ENCODE results near the gene ANKFY1. TPM values are rescaled to one million over a fixed set of nuclear protein-coding genes. Genes with fewer than 3 reads are reported as not detected.

Gene ANKFY1
- total and polyA plus RNA-seq, 9 of the 15 experiments (the other 6 are each of a cell fraction or from before 2014, with no cell fraction given) = 4.3 to 25.6 (median 12.2) TPM

DNA sequence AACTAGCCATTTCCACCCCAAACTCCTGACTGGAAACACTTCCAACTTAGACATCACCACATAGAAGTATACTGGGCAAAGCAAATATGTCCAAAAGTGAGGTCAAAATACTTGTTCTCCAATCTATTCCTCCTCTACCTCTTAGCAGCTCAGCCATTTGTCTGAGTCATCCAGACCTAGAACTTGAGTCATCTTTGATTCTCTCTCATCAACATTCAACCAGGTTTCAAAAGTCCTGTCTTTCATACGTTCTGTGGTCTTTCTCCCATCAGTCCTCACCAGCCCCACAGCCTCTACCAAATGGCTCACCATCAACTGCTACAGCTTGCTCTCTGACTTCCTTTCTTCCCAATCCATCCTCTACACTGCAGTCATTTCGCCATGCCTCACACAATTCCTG, 6.8 kb downstream of the ANKFY1 start:
- ATAC-seq (no peak), DNase-seq (ENCODE audit: extremely low read depth in 1 of 4, low spot score in 3 of 4) (peak in 1 of 4 experiments; percentile 12), FAIRE-seq (peak; percentile 29)
- Histone ChIP-seq H3K4me3 (no peak overlapping the region), H3K9me1 (ENCODE audit: control insufficient read depth, insufficient read depth, low read length) (no peaks in the 10 kb centered on the region), H3K36me3 (ENCODE audit: control insufficient read depth, insufficient read depth, low read length) (peaks cover 29% of the 10 kb centered on the region), H3K9ac (ENCODE audit: insufficient read depth in 1 of 2, low read depth in 2 of 2, low read length in 2 of 2) (no peak overlapping the region), H3K4me1 (replicated peaks in 1 of 2; ENCODE audit: control insufficient read depth in 2 of 2, insufficient read depth in 2 of 2, low read length in 2 of 2) (peaks cover 0 to 2% of the 10 kb centered on the region in 2 experiments; a peak in 2 of 5 replicates), H3K4me2 (ENCODE audit: insufficient read depth, low read length) (no peak overlapping the region), H3K27ac (ENCODE audit: extremely low read depth, low read depth, low read length) (no peak overlapping the region), H3K27me3 (ENCODE audit: control insufficient read depth in 2 of 2, insufficient read depth in 2 of 2, low read length in 2 of 2) (no peaks in the 10 kb centered on the region), H4K20me1 (replicated peaks; ENCODE audit: control insufficient read depth, insufficient read depth, low read length) (no peaks in the 10 kb centered on the region; the same call in 1 of the 2 replicates), H3K79me2 (ENCODE audit: control insufficient read depth, insufficient read depth, low read length) (peaks cover 81% of the 10 kb centered on the region), H3K9me3 (replicated peaks; ENCODE audit: control insufficient read depth, insufficient read depth, low read depth, low read length) (peaks cover 10% of the 10 kb centered on the region), H2AFZ (ENCODE audit: low read depth, low read length) (no peak overlapping the region)
- ChIA-PET CTCF (ENCODE audit: low intra/inter-chr PET ratio) (no interaction called here), POLR2A (interaction anchor here (0.6 to 1.6 kb wide), 4 partner anchors 9 to 22 kb away, joined by 3 to 5 read pairs (median 4); no protein-coding TSS in a partner anchor)
- intact Hi-C loops (cut with micrococcal nuclease) = no loop called here
- BruUV-seq (replicated peaks) = no TSS peak
- 50% methylated on average over 2 of the region's 2 CpGs for WGBS (ENCODE audit: insufficient coverage, low coverage, missing lambda C conversion rate)
- in situ Hi-C loops (cut with MboI) = no loop called here
- TF ChIP-seq ARID1B (IDR thresholded peaks at IDR 0.05) = no peak
- no peak; the same call in 1 of the 2 replicates for TF ChIP-seq JUND (IDR thresholded peaks at IDR 0.05; ENCODE audit: borderline replicate concordance, low read depth, low read length)
- TF ChIP-seq JUND (tag; IDR thresholded peaks at IDR 0.05; ENCODE audit: borderline replicate concordance, low read depth, low read length) = no peak
- no peak for TF ChIP-seq CSDE1 (IDR thresholded peaks at IDR 0.05)
- TF ChIP-seq KDM4B (IDR thresholded peaks at IDR 0.05; ENCODE audit: borderline replicate concordance in 2 of 2, low read depth in 1 of 2) = no peak
- TF ChIP-seq, protein P1, sequence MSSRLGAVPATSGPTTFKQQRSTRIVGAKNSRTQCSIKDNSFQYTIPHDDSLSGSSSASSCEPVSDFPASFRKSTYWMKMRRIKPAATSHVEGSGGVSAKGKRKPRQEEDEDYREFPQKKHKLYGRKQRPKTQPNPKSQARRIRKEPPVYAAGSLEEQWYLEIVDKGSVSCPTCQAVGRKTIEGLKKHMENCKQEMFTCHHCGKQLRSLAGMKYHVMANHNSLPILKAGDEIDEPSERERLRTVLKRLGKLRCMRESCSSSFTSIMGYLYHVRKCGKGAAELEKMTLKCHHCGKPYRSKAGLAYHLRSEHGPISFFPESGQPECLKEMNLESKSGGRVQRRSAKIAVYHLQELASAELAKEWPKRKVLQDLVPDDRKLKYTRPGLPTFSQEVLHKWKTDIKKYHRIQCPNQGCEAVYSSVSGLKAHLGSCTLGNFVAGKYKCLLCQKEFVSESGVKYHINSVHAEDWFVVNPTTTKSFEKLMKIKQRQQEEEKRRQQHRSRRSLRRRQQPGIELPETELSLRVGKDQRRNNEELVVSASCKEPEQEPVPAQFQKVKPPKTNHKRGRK (tag; IDR thresholded peaks at IDR 0.05) = no peak
- no peak for TF ChIP-seq ZNF121 (CRISPR knock-in tag; conservative IDR thresholded peaks at IDR 0.05)
- no peak for TF ChIP-seq CBX5 (IDR thresholded peaks at IDR 0.05; ENCODE audit: borderline replicate concordance, low read depth)
- no peak for TF ChIP-seq RFX5 (IDR thresholded peaks at IDR 0.05; ENCODE audit: low read depth, low read length)
- TF ChIP-seq, protein P2, sequence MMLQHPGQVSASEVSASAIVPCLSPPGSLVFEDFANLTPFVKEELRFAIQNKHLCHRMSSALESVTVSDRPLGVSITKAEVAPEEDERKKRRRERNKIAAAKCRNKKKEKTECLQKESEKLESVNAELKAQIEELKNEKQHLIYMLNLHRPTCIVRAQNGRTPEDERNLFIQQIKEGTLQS (IDR thresholded peaks at IDR 0.05) = peak; percentile 61
- TF ChIP-seq, protein P2 (CRISPR knock-in tag; conservative IDR thresholded peaks at IDR 0.05) = no peak
- TF ChIP-seq SREBF1 (IDR thresholded peaks at IDR 0.05; ENCODE audit: borderline replicate concordance, low read depth, low read length) = no peak
- TF ChIP-seq ZNF316 (IDR thresholded peaks at IDR 0.05) = peak; percentile 7; the same call in 1 of the 2 replicates
- no peak for TF ChIP-seq MAZ (CRISPR knock-in tag; conservative IDR thresholded peaks at IDR 0.05 in 1 of 2, IDR thresholded peaks at IDR 0.05 in 1 of 2)
- no peak for TF ChIP-seq ESRRB (CRISPR knock-in tag; IDR thresholded peaks at IDR 0.05; ENCODE audit: borderline replicate concordance)
- no peak for TF ChIP-seq TAL1 (IDR thresholded peaks at IDR 0.05)
- 0 out of 2 replicates have a peak, but pooled peaks have one; percentile 7 for TF ChIP-seq C11orf30 (IDR thresholded peaks at IDR 0.05; ENCODE audit: low read depth)

Data from K562 (cell line).